Hepatocyte (in vitro differentiated cells): Measurements from ENCODE around the gene FAM120B. TPM values are rescaled to one million over a fixed set of nuclear protein-coding genes. Genes with fewer than 3 reads are reported as not detected.

Experiments used
- DNase-seq: peaks from one replicate; pipeline ENCODE4 v3.0.0-alpha.2; 2016; ENCODE audit warnings: low spot score
- H2AFZ ChIP-seq: fragments of 200-600 bp; sonication (generic); 2 replicates; pipeline ENCODE4 v1.6.0; 2016; ENCODE audit warnings: antibody characterized with exemption, mild to moderate bottlenecking
- H3K27ac ChIP-seq: fragments of 200-600 bp; sonication (generic); 2 replicates; pipeline ENCODE4 v1.5.1; 2016; ENCODE audit warnings: mild to moderate bottlenecking
- H3K27me3 ChIP-seq: fragments of 200-600 bp; sonication (generic); 2 replicates; pipeline ENCODE4 v1.6.1; 2016
- H3K36me3 ChIP-seq: fragments of 200-600 bp; sonication (generic); replicated peaks from 2 replicates; pipeline ENCODE4 v1.5.1; 2016; ENCODE audit warnings: low read depth; ENCODE audit not compliant: insufficient read depth
- H3K4me1 ChIP-seq: fragments of 200-600 bp; sonication (generic); 2 replicates; pipeline ENCODE4 v1.5.1; 2016; ENCODE audit warnings: mild to moderate bottlenecking, moderate library complexity; ENCODE audit not compliant: insufficient read depth
- H3K4me2 ChIP-seq: fragments of 200-600 bp; sonication (generic); 2 replicates; pipeline ENCODE4 v1.6.0; 2016
- H3K4me3 ChIP-seq: fragments of 200-600 bp; sonication (generic); 2 replicates; pipeline ENCODE4 v1.5.1; 2016; ENCODE audit warnings: mild to moderate bottlenecking
- H3K79me2 ChIP-seq: fragments of 200-600 bp; sonication (generic); 2 replicates; pipeline ENCODE4 v1.6.0; 2017; ENCODE audit warnings: mild to moderate bottlenecking
- H3K9me2 ChIP-seq: fragments of 200-600 bp; sonication (generic); replicated peaks from 2 replicates; pipeline ENCODE4 v1.6.0; 2017; ENCODE audit warnings: mild to moderate bottlenecking; ENCODE audit not compliant: insufficient read depth
- H3K9me3 ChIP-seq: fragments of 200-600 bp; sonication (generic); 2 replicates; pipeline ENCODE4 v1.5.1; 2016; ENCODE audit warnings: low read depth, mild to moderate bottlenecking
- H4K20me1 ChIP-seq: fragments of 200-600 bp; sonication (generic); 2 replicates; pipeline ENCODE4 v1.6.0; 2016; ENCODE audit warnings: mild to moderate bottlenecking; ENCODE audit not compliant: insufficient read depth, poor library complexity, severe bottlenecking
- EZH2 ChIP-seq: fragments of 200-600 bp; sonication (generic); IDR thresholded peaks from 2 replicates; pipeline ENCODE4 v1.6.1; 2016; ENCODE audit warnings: antibody characterized with exemption, mild to moderate bottlenecking, borderline replicate concordance
- EZH2phosphoT487 ChIP-seq: fragments of 200-600 bp; sonication (generic); IDR thresholded peaks from one replicate; pipeline ENCODE4 v1.6.1; 2018; ENCODE audit warnings: antibody characterized with exemption, mild to moderate bottlenecking, low read depth, moderate library complexity; ENCODE audit not compliant: unreplicated experiment, severe bottlenecking
- WGBS: methylation state at CpG from one replicate; pipeline ENCODE4 v1.1.6; 2016; ENCODE audit warnings: low lambda C conversion rate; ENCODE audit errors: missing lambda C conversion rate; 5-methylcytosine and 5-hydroxymethylcytosine counted together
- polyA plus RNA-seq: library from polyadenylated mRNA; unstranded; fragments of >200 nt; fragmentation: Nextera tagmentation; extraction: Ambion mirVana; gene quantifications from 2 replicates; pipeline ENCODE4 v1.2.1, GENCODE V29; 2016
- total RNA-seq: library from RNA; depleted of rRNA; stranded (reverse); fragments of >200 nt; gene quantifications from 2 replicates; pipeline ENCODE4 v1.2.3, GENCODE V29; 2014
- TF ChIP-seq, protein P1 (sequence below): fragments of 200-600 bp; sonication (generic); IDR thresholded peaks from 2 replicates; pipeline ENCODE4 v1.5.1; 2016; ENCODE audit warnings: antibody characterized with exemption, mild to moderate bottlenecking; ENCODE audit not compliant: poor library complexity

Gene FAM120B
- total and polyA plus RNA-seq, 2 experiments from 2014 or later = 16.0 to 25.8 TPM

GRCh38 chr6:170301184-170301583 lies 5.4 kb upstream of the FAM120B start:
- WGBS = 87% methylated on average over 1 of the region's 1 CpG
- no peak overlapping the region for H3K27ac ChIP-seq
- H3K27me3 ChIP-seq = peaks cover 36% of the 10 kb centered on the region

DNA sequence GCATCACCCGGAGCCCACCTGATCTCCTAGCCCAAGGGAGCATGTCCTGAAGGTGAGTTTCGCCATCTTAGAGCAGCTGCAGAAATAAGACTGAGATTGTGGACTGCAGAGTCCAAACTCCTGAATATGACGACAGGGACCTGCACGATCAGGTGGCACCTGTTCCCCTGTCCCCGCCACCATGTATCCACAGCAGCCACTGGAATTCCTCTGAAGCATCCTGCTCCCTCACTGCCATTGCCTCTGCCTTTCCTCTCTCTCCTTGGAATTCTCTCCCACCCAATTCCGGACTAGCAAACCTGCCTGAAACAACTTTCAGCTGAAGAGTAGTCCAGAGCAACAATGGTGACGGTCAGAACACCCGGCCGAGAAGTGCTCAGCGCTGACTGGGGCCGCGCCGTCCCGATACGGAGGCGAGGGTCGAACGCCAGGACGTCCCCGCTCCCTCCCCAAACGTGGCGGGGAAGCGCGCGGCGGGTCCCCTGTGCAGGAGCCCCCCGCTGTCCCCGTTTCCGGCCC lies 694 bp upstream of the FAM120B start:
- Histone ChIP-seq H3K9me3 (no peaks in the 10 kb centered on the region), H3K27ac (peak overlapping the region; percentile 43), H3K4me3 (peak overlapping the region; percentile 74), H4K20me1 (peaks cover 31% of the 10 kb centered on the region), H3K4me2 (peak overlapping the region; percentile 94), H2AFZ (peak overlapping the region; percentile 95), H3K4me1 (peaks cover 23% of the 10 kb centered on the region), H3K27me3 (no peaks in the 10 kb centered on the region), H3K79me2 (peaks cover 51% of the 10 kb centered on the region), H3K9me2 (no peaks in the 10 kb centered on the region), H3K36me3 (no peaks in the 10 kb centered on the region)
- no peak for TF ChIP-seq EZH2
- DNase-seq = no peak
- whole genome bisulfite sequencing = 13% methylated on average over 29 of the region's 29 CpGs

More at GRCh38 chr6:170301184-170301583, 5.4 kb upstream of the FAM120B start:
- Histone ChIP-seq H3K9me3 (no peaks in the 10 kb centered on the region), H3K4me2 (no peak overlapping the region), H4K20me1 (no peaks in the 10 kb centered on the region), H3K79me2 (peaks cover 9% of the 10 kb centered on the region), H3K4me1 (peaks cover 19% of the 10 kb centered on the region), H2AFZ (no peak overlapping the region), H3K9me2 (no peaks in the 10 kb centered on the region), H3K4me3 (no peak overlapping the region), H3K36me3 (no peaks in the 10 kb centered on the region)
- no peak for DNase-seq
- TF ChIP-seq EZH2 (no peak), EZH2phosphoT487 (no peak)
- TF ChIP-seq, protein P1, sequence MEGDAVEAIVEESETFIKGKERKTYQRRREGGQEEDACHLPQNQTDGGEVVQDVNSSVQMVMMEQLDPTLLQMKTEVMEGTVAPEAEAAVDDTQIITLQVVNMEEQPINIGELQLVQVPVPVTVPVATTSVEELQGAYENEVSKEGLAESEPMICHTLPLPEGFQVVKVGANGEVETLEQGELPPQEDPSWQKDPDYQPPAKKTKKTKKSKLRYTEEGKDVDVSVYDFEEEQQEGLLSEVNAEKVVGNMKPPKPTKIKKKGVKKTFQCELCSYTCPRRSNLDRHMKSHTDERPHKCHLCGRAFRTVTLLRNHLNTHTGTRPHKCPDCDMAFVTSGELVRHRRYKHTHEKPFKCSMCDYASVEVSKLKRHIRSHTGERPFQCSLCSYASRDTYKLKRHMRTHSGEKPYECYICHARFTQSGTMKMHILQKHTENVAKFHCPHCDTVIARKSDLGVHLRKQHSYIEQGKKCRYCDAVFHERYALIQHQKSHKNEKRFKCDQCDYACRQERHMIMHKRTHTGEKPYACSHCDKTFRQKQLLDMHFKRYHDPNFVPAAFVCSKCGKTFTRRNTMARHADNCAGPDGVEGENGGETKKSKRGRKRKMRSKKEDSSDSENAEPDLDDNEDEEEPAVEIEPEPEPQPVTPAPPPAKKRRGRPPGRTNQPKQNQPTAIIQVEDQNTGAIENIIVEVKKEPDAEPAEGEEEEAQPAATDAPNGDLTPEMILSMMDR = no peak

DNA sequence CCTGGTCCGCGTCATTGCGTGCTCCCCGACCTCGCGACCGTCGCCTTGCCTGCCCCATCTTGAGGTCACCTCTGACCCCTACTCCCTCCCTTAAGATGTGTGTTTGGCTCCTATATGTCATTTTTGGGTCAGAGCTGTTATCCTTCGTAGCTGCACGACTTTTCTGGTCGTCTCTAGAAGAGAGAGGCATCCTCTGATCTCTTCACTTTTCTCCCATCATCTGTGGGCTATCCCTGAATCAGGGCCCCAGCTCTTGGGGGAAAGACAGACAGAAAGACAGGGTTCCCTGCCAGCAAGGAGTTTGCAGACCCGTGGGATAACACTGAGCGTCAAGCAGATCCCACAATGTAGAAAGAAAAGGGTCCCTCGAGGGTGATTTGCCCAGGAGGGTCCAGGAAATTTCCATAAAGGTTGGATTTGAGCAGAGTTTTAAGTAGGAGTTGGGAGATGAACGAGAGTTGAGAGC lies 555 bp downstream of the FAM120B start:
- H3K4me3 ChIP-seq = peak overlapping the region; percentile 87
- peak overlapping the region; percentile 57 for H2AFZ ChIP-seq
- peak overlapping the region; percentile 73 for H3K27ac ChIP-seq
- no peaks in the 10 kb centered on the region for H3K9me3 ChIP-seq
- peaks cover 23% of the 10 kb centered on the region for H3K4me1 ChIP-seq
- WGBS = 18% methylated on average over 15 of the region's 15 CpGs
- no peaks in the 10 kb centered on the region for H3K36me3 ChIP-seq
- H3K79me2 ChIP-seq = peaks cover 63% of the 10 kb centered on the region
- H4K20me1 ChIP-seq = peaks cover 43% of the 10 kb centered on the region
- no peaks in the 10 kb centered on the region for H3K9me2 ChIP-seq
- H3K27me3 ChIP-seq = no peaks in the 10 kb centered on the region
- no peak for DNase-seq
- TF ChIP-seq, protein P1 = no peak
- TF ChIP-seq EZH2phosphoT487 (no peak), EZH2 (no peak)
- peak overlapping the region; percentile 95 for H3K4me2 ChIP-seq

- no peaks in the 10 kb centered on the region for H3K36me3 ChIP-seq
- 90% methylated on average over 1 of the region's 1 CpG for WGBS
- H3K9me2 ChIP-seq = no peaks in the 10 kb centered on the region
- no peak for DNase-seq
- no peaks in the 10 kb centered on the region for H3K9me3 ChIP-seq
- H3K4me2 ChIP-seq = peak overlapping the region; percentile 95
- peaks cover 80% of the 10 kb centered on the region for H3K79me2 ChIP-seq
- no peak overlapping the region for H3K4me3 ChIP-seq
- H4K20me1 ChIP-seq = peaks cover 59% of the 10 kb centered on the region
- no peak for TF ChIP-seq EZH2phosphoT487
- no peak for TF ChIP-seq EZH2
- TF ChIP-seq, protein P1 = no peak
- H3K27ac ChIP-seq = no peak overlapping the region
- no peaks in the 10 kb centered on the region for H3K27me3 ChIP-seq
- peaks cover 23% of the 10 kb centered on the region for H3K4me1 ChIP-seq
- H2AFZ ChIP-seq = no peak overlapping the region
Observed at GRCh38 chr6:170308761-170309160, 2.2 kb downstream of the FAM120B start.
